ENCODE measurements around the gene ILRUN.
"Not testable (repeated sequence)": the region's sequence is repeated elsewhere in the genome, so short reads cannot be mapped to it uniquely, and the experiment has no call there.

The ILRUN gene

DNA sequence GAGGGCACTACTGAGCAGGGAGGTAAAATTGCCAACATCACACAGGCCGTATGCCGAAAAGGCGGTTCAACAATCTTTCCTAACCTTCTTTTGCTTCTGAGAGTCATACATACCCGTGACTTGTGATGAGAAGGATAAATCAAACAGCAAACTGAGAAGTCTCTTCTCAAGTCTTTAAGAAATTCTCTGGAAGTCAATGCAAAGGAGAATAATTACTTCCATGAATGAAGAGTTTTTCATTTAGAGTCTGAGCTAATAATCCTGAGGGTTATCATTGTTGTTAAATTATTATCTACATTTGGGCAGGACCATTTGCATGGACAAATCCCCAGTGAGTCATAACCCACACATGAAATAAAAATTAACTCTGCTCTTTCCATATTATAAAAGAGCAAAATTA lies 22.4 kb upstream of the ILRUN start:
- DNase-seq (ENCODE audit: insufficient read length, low spot score) (no peak), FAIRE-seq (no peak)
- no peak for TF ChIP-seq POLR2A (IDR thresholded peaks at IDR 0.05; ENCODE audit: low read depth, low read length)

DNA sequence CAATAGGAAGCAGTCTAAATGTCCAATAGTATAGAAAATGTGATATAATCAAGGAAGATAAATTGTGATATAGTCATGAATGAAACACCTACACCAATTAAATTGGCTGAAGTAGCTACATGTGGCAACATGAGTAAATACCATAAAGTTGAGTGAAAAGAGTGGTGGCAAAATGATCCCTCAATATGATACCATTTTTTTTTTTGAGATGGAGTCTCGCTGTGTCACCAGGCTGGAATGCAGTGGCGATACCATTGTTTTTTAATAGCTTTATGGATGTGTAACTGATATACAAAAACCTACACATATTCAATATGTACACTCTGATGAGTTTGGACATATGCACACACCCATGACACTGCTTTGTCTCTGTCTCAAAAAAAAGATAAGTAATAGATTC lies 20.9 kb upstream of the ILRUN start:
- no peak for FAIRE-seq
- DNase-seq (ENCODE audit: insufficient read length, low spot score), result no peak
- no peak for TF ChIP-seq POLR2A (IDR thresholded peaks at IDR 0.05; ENCODE audit: low read depth, low read length)

DNA sequence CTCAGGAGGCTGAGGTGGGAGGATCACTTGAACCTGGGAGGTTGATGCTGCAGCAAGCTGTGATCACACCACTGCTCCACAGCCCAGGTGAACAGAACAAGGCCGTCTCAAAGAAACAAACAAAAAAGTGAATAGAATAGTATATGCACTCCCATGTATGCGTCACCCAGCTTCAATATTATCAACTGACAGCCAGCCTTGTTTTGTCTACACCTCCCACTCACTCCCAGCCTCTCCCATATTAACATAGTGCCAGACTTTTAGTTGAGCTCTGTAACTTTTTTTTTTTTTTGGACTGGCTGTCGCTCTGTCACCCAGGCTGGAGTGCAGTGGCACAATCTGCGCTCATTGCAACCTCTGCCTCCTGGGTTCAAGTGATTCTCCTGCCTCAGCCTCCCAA lies 18.1 kb upstream of the ILRUN start:
- no peak for DNase-seq (ENCODE audit: insufficient read length, low spot score)
- FAIRE-seq, result no peak
- no peak for TF ChIP-seq POLR2A (IDR thresholded peaks at IDR 0.05; ENCODE audit: low read depth, low read length)

DNA sequence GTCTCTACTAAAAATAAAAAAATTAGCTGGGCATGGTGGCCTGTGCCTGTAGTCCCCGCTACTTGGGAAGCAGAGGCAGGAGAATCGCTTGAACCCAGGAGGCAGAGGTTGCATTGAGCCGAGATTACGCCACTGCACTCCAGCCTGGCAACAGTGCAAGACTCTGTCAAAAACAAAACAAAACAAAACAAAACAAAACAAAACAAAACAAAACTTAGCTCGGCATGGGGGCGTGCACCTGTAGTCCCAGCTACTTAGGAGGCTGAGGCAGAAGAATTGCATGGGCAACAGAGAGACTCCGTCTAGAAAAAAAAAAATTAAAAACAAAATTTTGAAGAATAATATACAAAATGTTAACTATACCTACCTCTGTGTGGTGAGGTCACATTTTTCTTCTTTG lies 16.3 kb upstream of the ILRUN start:
- not testable (repeated sequence) for FAIRE-seq; DNase-seq (ENCODE audit: insufficient read length, low spot score)

DNA sequence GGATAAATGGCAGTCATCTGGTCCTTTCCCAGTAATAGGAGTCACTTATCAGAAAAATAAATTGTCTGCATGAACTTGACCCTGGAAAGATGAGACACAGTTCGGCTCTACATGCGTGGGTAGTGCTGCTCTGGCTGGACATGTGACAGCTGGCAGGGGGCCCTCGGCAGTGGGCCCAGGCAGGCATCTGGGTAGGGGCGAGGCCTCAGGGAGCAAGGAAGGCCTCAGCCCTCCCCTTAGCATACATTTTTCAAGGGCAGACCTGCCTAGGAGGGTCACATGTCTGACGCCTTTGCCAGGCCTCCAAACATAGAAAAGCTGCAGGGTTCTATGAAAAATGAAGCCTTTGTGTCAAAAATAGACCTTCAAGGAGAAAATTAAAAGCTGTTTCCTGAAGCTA lies 12.8 kb upstream of the ILRUN start:
- no peak for TF ChIP-seq POLR2A (IDR thresholded peaks at IDR 0.05; ENCODE audit: low read depth, low read length)
- DNase-seq (ENCODE audit: insufficient read length, low spot score) (no peak), FAIRE-seq (no peak)

DNA sequence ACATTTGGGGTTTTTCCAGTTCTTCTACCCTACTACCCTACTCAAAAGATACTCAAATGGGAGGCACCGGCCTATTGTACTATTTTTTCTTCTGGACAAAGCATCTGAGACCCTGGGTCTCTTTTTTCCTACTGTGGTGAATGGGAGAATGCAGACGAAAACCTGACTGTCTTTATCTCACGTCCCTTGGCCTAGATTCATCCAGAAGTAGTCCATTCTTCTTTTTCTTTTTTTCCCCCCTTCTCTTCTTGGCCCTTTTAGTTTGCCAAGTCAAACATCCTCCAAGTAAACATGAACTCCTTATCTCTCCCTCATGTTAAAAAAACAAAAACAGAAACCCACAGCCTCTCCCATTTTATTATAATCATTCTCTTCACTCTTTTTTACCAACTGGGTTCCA lies 8.7 kb upstream of the ILRUN start:
- no peak for FAIRE-seq
- no peak for DNase-seq (ENCODE audit: insufficient read length, low spot score)
- TF ChIP-seq POLR2A (IDR thresholded peaks at IDR 0.05; ENCODE audit: low read depth, low read length), result no peak

DNA sequence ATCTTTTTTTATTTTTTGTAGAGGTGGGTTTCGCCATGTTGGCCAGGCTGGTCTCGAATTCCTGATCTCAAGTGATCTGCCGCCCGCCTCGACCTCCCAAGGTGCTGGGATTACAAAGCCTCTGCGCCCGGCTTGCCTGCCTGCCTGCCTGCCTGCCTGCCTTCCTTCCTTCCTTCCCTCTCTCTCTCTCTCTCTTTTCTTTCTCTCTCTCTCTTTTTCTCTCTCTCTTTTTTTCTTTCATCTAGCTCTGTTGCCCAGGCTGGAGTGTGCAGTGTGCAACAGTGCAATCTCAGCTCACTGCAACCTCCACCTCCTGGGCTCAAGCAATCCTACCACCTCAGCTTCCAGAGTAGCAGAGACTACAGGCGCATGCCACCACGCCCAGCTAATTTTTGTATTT lies 4.6 kb upstream of the ILRUN start:
- DNase-seq (ENCODE audit: insufficient read length, low spot score) (no peak), FAIRE-seq (no peak)
- TF ChIP-seq POLR2A (IDR thresholded peaks at IDR 0.05; ENCODE audit: low read depth, low read length), result no peak

DNA sequence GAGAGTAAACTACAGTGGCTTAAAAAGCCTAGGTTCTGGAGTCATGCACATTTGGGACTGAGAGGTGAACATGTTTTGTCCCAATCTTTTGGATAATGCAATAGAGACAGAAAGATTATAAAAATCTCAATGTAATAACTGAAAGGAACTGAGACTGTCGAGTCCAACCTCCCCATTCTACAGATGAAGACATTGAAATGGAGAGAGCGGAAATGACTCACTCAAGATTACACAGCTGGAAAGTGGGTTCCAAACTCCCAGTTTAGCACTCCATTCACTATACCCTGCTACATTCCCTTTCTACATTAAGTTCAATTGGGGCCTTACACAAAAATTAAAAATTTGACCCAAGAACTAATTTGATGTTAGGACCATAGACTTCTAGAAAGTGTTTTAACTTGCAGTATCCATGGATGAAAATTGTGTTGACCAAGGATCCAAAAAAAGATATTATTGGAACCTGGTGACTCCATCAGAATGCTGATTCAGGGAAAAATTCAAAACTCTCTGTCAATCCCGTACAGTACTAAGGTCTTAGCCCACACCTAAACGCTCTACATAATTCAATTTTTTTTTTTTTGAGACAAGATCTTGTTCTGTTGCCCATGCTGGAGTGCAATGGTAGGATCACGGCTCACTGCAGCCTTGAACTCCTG lies 1.5 kb upstream of the ILRUN start:
- DNase-seq (ENCODE audit: insufficient read length, low spot score) (no peak), FAIRE-seq (no peak)
- TF ChIP-seq POLR2A (IDR thresholded peaks at IDR 0.05; ENCODE audit: low read depth, low read length), result no peak

DNA sequence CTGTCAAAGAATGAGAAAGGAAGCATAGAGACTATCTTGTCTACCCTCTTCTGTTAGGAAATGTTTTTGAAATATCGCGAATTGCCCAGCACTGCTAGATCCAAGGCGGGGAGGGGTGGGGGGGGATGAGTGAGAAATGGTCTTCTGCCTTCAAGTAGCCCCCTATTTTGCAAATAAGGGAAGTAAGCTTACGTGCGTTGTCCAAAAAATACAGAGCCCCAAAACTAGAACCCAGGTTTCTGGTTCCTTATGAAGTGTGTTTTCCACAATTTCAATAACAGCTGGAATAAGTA lies 923 bp upstream of the ILRUN start:
- DNase-seq (ENCODE audit: insufficient read length, low spot score) (no peak), FAIRE-seq (no peak)
- no peak for TF ChIP-seq POLR2A (IDR thresholded peaks at IDR 0.05; ENCODE audit: low read depth, low read length)

DNA sequence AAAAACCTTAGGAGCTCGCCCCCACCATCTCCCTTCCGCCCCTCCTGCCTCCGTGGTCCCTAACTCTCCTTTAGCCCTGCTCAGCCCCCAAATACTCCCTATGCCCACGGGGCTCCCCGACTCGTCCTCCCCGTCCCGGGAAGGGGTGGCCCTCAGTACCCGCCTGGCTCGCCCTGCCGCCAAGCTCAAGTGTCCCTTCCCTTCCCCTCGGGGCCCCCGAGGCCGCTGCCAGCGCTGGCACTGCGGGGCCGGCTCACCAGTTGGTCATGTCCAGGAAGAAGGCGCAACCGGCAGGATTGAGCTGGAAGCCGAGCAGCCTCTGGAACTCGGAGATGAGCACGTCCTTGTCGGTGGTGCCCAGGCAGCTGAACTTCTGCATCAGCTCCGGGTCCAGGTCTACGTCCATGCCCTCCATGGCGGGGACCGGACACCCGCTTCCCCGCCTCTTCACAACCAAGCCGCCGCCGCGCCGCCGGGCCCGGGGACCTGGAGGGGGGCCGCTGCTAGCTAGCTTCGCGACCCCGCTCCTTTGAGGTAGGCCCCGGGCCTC lies 303 bp downstream of the ILRUN start:
- no peak for FAIRE-seq
- peak; percentile 27 for DNase-seq (ENCODE audit: insufficient read length, low spot score)
- no peak for TF ChIP-seq POLR2A (IDR thresholded peaks at IDR 0.05; ENCODE audit: low read depth, low read length)

DNA sequence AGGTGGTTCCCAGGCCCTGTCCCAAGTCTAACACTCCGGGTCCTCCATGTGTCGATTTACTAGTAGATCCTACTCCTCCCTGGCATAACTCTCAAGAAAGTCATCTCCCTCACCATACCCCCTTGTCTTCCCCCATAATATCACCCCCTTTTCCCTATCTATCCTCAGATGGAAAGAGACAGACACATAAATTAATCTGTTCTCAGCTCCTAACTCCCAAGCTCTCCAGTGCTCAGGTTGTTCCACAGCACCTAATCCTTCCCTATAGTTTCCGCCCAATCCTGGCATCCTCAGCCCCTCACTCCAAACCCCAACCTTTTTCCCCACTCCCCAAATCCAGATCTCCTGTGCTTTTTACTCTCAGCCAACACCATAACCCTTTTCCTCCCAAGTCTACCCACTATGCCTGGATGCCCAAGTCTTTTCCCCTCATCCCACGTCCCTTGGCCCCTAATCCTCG lies 808 bp downstream of the ILRUN start:
- FAIRE-seq (no peak), DNase-seq (ENCODE audit: insufficient read length, low spot score) (no peak)
- no peak for TF ChIP-seq POLR2A (IDR thresholded peaks at IDR 0.05; ENCODE audit: low read depth, low read length)

DNA sequence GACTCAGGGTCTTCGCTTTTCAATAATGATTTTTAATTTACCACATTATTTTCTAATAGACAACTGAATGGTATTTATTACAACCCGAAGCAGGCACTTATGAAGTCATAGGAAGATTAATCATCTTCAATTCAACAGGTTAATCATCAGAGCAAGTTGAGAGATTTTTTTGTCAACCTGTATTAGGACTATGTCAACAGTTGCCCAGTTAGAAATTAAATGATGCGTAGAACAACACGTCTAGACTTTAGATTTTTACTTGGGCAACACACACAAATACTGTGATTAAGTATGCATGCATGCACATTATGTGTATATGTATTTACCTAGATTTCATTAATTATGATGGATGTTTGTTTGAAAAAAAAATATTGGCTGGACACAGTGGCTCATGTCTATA lies 4.3 kb downstream of the ILRUN start:
- DNase-seq (ENCODE audit: insufficient read length, low spot score) (no peak), FAIRE-seq (no peak)
- no peak for TF ChIP-seq POLR2A (IDR thresholded peaks at IDR 0.05; ENCODE audit: low read depth, low read length)

DNA sequence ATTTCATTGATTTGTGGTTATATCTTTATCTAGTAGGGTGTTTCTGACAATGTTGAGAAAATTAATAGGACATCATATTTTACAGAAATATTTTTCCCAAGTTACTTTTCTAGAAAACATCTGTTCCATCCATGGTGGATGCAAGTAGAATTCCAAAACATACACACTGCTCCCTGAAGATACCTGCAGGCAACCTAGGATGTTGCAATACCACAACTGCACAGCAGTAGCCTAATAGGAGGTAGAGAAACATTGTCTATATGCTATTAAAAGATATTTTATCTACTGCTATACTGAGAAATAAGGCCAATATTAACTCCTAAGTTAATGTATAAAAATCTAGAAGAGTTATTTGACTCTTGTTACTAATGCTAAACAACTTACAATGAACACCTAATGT lies 6.8 kb downstream of the ILRUN start:
- DNase-seq (ENCODE audit: insufficient read length, low spot score), result no peak
- no peak for TF ChIP-seq POLR2A (IDR thresholded peaks at IDR 0.05; ENCODE audit: low read depth, low read length)

DNA sequence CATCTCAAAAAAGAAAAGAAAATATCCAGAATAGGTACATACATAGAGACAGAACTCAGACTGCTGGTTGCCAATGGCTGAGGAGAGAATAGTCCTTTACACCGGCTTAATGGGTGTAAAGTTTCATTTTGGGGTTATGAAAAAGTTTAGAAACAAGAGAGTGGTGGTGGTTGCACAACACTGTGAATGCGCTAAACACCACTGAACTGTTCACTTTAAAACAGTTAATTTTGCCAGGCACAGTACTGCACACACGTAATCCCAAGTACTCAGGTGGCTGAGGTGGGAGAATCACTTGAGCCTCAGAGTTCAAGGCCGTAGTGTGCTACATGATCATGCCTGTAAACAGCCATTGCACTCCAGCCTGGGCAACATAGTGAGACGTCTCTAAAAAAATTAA lies 7.6 kb downstream of the ILRUN start:
- no peak for TF ChIP-seq POLR2A (IDR thresholded peaks at IDR 0.05; ENCODE audit: low read depth, low read length)
- DNase-seq (ENCODE audit: insufficient read length, low spot score), result no peak
- no peak for FAIRE-seq

More for the DNA sequence above, 6.8 kb downstream of the ILRUN start:
- no peak for FAIRE-seq

DNA sequence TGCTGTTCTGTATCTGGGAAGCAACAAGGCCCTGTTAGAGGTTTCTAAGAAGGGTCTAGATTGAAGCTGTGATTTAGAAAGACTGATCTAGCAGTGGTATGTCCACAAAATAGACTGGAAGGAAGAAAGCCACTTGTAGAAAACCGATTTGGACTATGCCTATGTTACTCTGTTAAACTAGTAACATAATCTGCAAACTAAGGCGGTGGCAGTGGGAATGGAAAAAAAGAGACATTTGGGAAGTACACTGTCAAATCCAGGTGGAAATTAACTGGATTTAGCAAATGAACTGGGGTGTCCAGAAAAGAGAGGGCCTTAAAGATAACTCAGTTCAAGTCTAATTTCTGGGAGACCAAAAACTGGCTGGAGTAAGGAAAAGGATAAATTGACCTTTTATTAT lies 11.6 kb downstream of the ILRUN start:
- no peak for TF ChIP-seq POLR2A (IDR thresholded peaks at IDR 0.05; ENCODE audit: low read depth, low read length)
- FAIRE-seq (no peak), DNase-seq (ENCODE audit: insufficient read length, low spot score) (no peak)

DNA sequence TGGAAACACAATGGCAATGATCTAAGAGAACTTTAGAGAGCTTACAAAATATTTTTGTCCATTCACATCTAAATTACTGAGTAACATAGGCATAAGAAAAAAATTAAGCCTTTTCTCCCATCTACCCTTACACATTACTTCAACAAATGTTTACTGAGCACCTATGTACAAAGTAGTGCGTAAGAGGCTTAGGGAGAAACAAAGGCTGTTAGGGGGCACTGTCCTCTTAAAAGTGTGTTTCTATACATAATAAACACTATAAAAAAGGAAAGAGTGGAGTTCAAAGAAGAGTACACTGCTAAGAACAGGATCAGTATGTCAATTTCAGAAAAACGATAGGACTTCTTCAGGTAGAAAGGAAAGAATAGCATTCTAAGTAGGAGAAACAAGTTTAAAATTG lies 12.2 kb downstream of the ILRUN start:
- DNase-seq (ENCODE audit: insufficient read length, low spot score) (no peak), FAIRE-seq (no peak)
- TF ChIP-seq POLR2A (IDR thresholded peaks at IDR 0.05; ENCODE audit: low read depth, low read length), result no peak

Data from H54 (cell line).